ENCODE results near the gene MEGF11. TPM values are rescaled to one million over a fixed set of nuclear protein-coding genes. Genes with fewer than 3 reads are reported as not detected.

The MEGF11 gene
- total RNA-seq, 2 experiments from 2014 or later, result not detected

DNA sequence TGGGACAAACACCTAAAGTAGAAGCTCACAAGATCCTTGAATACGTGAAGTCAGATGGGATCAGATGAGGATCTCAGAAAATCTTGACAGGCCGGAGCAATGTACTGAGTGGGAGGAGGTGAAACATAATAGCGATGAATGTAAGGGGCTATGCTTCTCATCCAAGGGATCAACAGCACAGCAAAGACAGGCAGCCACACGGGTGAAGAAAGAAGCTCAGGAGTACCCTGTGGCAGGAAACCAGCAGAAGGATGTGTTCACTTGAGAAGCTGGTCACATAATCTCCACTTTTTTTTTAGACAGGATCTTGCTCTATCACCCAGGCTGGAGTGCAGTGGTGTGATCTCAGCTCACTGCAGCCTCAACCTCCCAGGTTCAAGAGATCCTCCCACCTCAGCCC, 92.4 kb downstream of the MEGF11 start:
- no peak overlapping the region for H3K4me3 Mint-ChIP-seq
- no peak for ATAC-seq
- no peak overlapping the region for H3K27ac Mint-ChIP-seq
- no peaks in the 10 kb centered on the region for H3K36me3 Mint-ChIP-seq
- no peak for DNase-seq
- peaks cover 1% of the 10 kb centered on the region for H3K4me1 Mint-ChIP-seq
- no peaks in the 10 kb centered on the region for H3K9me3 Mint-ChIP-seq (ENCODE audit: low read depth)
- CTCF ChIA-PET, result interaction anchor here (0.6 to 0.7 kb wide), 2 partner anchors 9 to 1052 kb away, joined by 3 read pairs; no protein-coding TSS in a partner anchor
- H3K27me3 Mint-ChIP-seq, result peaks cover 13% of the 10 kb centered on the region

DNA sequence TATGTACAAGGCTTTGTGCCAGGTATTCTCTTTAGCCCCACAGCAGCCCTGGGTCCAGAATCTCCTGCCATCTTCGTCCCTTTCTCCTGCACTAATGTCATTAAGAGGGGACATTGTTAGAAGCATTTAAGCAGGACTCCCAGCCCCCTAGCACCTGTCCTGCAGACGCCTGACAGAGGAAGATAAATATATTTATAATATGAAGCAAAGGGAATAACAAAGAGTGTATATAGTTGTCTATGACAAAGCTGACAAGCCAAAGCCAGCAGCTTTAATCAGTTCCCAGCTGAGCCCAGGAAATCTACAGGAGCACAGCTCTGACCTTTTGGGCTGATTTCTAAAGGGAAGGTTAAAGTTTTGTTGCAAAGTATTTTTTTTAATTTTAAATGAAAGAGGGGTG, 96.0 kb downstream of the MEGF11 start:
- Mint-ChIP-seq H3K9me3 (ENCODE audit: low read depth) (no peaks in the 10 kb centered on the region), H3K4me3 (no peak overlapping the region), H3K4me1 (peaks cover 1% of the 10 kb centered on the region), H3K27me3 (peaks cover 15% of the 10 kb centered on the region), H3K36me3 (no peaks in the 10 kb centered on the region), H3K27ac (no peak overlapping the region)
- no peak for DNase-seq
- no peak for ATAC-seq
- CTCF ChIA-PET, result no interaction called here

DNA sequence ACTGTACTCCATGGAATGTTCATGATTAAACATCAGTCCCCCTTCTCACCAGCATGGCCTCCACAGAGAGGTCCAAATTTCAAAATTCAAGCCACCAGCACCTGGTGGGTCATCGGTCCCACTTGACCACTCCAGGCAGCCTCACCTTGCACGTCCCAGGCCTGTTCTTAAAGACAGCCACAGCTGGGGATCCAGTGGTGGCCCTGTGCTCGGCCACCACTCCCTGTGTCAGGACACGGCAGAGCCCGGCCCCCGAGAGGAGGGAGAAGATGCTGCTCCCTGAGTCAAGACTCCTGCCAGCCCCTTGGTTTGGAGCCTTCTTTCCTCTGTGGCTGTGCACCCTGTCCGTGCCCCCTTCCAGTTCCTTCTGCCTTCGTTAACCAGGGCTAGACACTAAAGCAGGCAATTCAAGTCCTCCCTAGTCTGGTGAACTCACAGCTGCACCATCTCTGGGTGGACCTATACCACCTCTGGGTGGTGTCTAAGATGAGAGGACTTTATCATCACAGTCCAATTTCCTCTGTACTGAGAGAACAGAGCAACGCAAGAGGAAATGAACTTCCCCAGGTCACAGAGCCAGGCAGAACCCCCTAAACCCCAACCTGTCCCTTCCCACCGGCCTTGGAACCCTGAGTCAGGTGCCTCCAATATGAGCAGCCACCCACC, 97.1 kb downstream of the MEGF11 start:
- peaks cover 1% of the 10 kb centered on the region for H3K4me1 Mint-ChIP-seq
- no peaks in the 10 kb centered on the region for H3K36me3 Mint-ChIP-seq
- no peaks in the 10 kb centered on the region for H3K9me3 Mint-ChIP-seq (ENCODE audit: low read depth)
- peaks cover 15% of the 10 kb centered on the region for H3K27me3 Mint-ChIP-seq
- no peak overlapping the region for H3K27ac Mint-ChIP-seq
- CTCF ChIA-PET, result no interaction called here
- ATAC-seq (no peak), DNase-seq (no peak)
- H3K4me3 Mint-ChIP-seq, result no peak overlapping the region

DNA sequence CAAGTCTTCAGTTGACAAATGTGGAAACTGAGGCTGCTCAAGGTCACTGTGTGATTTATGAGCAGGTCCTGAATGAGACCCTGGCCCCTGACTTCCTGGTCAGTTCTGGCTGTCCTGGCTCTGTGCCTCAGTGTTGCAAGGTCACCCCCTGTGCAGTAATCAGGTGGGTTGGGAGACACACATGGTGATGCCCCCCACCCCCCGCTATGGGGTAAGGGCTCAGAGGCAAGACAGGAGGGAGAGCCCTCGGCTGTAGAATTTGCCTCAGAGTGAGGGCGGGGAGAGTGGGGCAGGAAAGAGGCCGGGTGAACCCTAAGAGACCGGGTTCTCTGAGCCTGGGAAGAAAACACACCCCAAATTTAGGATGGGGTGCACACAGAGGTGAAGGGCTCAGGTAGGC, 98.5 kb downstream of the MEGF11 start:
- CTCF ChIA-PET, result no interaction called here
- no peak for ATAC-seq
- H3K4me1 Mint-ChIP-seq, result no peaks in the 10 kb centered on the region

DNA sequence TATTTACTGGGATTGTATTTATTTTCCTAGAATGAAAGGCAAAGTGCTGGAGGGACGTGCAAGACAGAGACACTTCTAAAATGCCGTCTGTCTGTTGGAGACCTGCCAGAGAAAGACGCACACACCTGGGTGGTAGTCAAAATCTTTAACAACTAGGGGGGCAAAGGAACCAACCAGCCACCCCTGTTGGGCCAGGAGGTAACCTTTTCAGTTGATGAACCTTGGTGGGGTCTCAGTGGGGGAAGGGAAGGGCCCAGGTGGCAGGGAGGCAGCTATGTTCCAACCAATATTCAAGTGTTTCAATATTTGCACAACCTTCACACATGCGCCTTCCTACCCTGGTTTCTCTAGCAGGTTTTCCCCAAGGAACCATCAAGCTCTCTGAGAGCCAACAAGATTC, 99.0 kb downstream of the MEGF11 start:
- H3K27ac Mint-ChIP-seq, result no peak overlapping the region
- ATAC-seq (no peak), DNase-seq (no peak)
- CTCF ChIA-PET, result no interaction called here
- H3K36me3 Mint-ChIP-seq, result no peaks in the 10 kb centered on the region
- H3K9me3 Mint-ChIP-seq (ENCODE audit: low read depth), result no peaks in the 10 kb centered on the region
- no peaks in the 10 kb centered on the region for H3K4me1 Mint-ChIP-seq
- H3K27me3 Mint-ChIP-seq, result peaks cover 18% of the 10 kb centered on the region
- no peak overlapping the region for H3K4me3 Mint-ChIP-seq

More for the DNA sequence above, 98.5 kb downstream of the MEGF11 start:
- H3K27ac Mint-ChIP-seq, result no peak overlapping the region
- no peak overlapping the region for H3K4me3 Mint-ChIP-seq
- H3K27me3 Mint-ChIP-seq, result peaks cover 15% of the 10 kb centered on the region
- no peaks in the 10 kb centered on the region for H3K36me3 Mint-ChIP-seq
- no peaks in the 10 kb centered on the region for H3K9me3 Mint-ChIP-seq (ENCODE audit: low read depth)
- DNase-seq, result no peak

DNA sequence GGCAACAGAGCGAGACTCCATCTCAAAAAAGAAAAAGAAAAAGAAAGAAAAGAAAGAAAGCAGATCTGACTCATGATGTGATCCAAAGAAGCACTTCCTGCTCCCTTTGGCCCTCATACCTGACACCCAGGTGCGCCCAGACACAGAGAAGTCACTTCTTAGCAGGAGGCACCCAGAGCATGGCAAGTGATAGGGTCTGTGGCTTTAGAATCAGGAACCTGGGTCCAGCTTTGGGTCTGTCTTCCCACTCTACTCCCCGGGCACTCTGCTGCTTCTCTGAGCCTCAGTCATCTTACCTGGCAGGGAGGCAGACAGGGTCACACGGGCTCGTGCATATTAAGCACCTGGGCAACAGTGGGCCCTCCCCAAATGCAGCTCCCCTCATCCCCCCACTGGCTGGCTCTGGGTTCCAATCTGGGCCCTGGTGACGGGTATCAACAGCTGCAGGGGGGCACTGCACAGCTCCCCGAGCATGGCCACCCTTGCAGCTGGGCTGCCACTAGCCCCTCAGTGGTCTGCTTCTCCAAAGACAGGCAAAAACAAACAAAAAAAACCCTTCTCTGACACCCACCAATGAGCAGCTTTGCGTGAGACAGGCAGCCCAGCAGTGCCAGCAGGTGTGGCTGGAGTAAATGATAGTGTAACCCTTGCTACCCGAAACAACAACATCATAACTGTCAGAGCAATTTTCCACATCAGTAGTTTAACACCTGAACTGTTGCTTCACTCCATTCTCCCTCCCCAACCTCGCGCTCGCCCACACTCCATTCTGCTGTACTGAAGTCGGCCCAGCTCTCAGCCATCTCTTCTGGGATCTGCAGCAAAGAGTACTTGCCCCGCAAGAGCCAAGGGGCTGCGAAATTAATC, 99.8 kb downstream of the MEGF11 start:
- CTCF ChIA-PET, result no interaction called here
- H3K4me1 Mint-ChIP-seq, result no peaks in the 10 kb centered on the region
- H3K4me3 Mint-ChIP-seq, result no peak overlapping the region
- H3K36me3 Mint-ChIP-seq, result no peaks in the 10 kb centered on the region
- H3K27me3 Mint-ChIP-seq, result peaks cover 18% of the 10 kb centered on the region
- H3K9me3 Mint-ChIP-seq (ENCODE audit: low read depth), result no peaks in the 10 kb centered on the region
- ATAC-seq (no peak), DNase-seq (no peak)
- H3K27ac Mint-ChIP-seq, result no peak overlapping the region

DNA sequence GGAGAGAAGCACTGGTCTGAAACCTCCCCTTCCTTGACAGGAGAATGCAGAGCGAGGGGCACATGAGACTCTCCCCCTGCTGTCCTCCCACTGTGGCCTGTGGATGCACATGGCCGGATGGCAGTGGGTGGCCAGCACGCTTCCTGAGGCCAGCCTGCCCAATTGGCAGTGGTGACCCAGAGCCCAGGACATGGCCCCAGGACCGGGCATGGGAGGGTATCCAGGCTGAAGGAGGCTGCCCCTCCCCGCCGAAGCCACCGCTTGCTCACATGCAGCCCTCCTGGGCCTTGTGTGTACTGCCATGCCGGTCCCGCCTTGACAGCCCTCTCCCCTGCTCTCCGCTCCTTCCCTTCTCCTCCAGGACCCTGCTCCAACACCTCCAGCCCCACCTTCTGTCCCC, 100.9 kb downstream of the MEGF11 start:
- no peak for ATAC-seq
- Mint-ChIP-seq H3K9me3 (ENCODE audit: low read depth) (no peaks in the 10 kb centered on the region), H3K4me3 (no peak overlapping the region), H3K27me3 (peaks cover 16% of the 10 kb centered on the region), H3K27ac (no peak overlapping the region), H3K36me3 (no peaks in the 10 kb centered on the region), H3K4me1 (no peaks in the 10 kb centered on the region)
- CTCF ChIA-PET, result no interaction called here
- no peak for DNase-seq

DNA sequence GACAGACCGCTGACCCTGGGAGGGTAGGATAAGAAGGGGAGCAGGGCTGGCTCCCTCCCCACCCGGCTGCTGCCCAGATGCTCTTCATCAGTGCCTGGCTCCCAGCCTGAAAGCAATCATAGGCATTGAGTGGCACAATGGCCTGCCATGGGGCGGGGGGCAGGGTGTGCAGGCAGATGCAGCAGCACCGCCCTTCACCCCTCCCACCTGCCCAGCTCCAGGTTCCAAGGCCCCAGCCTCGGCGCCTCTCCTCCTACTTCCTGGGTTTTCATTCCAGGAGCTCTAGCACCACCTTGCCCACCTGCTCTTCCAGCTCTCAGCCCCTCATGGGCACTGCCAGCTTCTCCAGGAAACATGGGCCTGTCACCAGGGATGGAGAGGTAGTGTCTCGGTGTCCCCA, 101.7 kb downstream of the MEGF11 start:
- H3K4me3 Mint-ChIP-seq, result no peak overlapping the region
- CTCF ChIA-PET, result interaction anchor here (1.0 kb wide), 1 partner anchor 9 kb away, joined by 3 read pairs; no protein-coding TSS in a partner anchor
- ATAC-seq, result no peak

DNA sequence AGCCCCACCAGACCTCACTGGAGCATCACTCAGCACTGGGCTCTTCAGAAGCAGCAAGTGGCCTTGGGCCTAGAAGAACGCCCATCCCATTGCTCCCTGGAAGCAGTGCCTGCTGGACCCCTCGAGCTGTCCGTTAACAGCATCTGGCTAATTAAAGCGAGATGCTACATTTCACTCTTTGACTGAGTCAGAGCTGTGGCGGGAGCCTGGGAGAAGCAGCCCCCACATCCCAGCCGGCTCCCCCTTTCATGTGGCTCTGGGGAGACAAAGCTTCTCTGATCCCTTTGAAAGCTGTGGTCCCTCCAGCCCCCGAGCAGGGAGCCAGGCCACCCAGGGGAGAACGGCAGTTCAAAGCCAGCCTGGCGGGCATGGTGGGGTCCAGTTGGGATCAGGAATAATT, 103.7 kb downstream of the MEGF11 start:
- CTCF ChIA-PET, result no interaction called here
- DNase-seq, result no peak
- Mint-ChIP-seq H3K27ac (no peak overlapping the region), H3K36me3 (no peaks in the 10 kb centered on the region), H3K4me3 (no peak overlapping the region), H3K27me3 (peaks cover 17% of the 10 kb centered on the region), H3K9me3 (ENCODE audit: low read depth) (no peaks in the 10 kb centered on the region), H3K4me1 (peaks cover 3% of the 10 kb centered on the region)
- ATAC-seq, result no peak

More for the DNA sequence above, 101.7 kb downstream of the MEGF11 start:
- Mint-ChIP-seq H3K36me3 (no peaks in the 10 kb centered on the region), H3K27ac (no peak overlapping the region), H3K27me3 (peaks cover 16% of the 10 kb centered on the region), H3K4me1 (no peaks in the 10 kb centered on the region), H3K9me3 (ENCODE audit: low read depth) (no peaks in the 10 kb centered on the region)
- no peak for DNase-seq

DNA sequence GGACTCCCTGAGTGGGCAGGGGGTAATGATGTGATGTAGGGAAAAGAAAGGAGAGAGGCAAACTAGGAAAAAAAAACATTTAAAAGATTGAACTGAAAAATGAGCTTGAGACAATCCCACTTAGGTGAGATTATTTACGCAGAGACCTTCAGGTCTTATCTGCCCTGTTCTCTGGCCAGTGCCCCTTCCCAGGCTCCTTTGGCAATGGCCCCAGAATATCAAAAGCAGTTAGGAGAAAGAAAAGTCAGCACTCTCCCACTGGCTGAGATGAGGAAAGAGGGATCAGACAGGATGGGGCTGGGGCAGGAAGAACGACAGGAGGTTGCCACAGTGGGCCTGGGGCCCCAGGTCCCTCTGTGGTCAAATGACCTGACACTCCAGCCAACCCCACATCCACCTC, 105.4 kb downstream of the MEGF11 start:
- Mint-ChIP-seq H3K9me3 (ENCODE audit: low read depth) (no peaks in the 10 kb centered on the region), H3K27ac (no peak overlapping the region), H3K27me3 (peaks cover 17% of the 10 kb centered on the region), H3K4me3 (no peak overlapping the region), H3K4me1 (peaks cover 3% of the 10 kb centered on the region), H3K36me3 (no peaks in the 10 kb centered on the region)
- no peak for ATAC-seq
- CTCF ChIA-PET, result no interaction called here
- DNase-seq, result no peak

DNA sequence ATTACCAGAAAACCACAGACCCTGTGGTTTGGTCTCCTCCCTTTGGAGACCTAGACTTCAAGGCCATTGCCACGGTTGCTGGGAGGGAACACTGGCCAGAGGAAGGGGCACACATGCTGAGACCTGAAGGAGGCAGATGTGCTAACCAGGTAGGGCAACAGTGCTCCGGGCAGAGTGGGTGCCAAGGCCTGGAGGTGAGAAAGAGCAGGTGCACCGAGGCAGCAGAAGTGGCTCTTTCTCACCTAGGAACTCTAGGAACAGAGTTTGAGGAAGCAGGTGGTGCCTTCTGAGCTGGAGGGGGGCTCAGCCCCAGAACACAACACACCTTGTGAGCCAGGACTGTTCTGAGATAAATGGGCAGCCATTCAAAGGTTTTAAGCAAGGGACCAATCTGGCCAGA, 106.1 kb downstream of the MEGF11 start:
- no peaks in the 10 kb centered on the region for H3K36me3 Mint-ChIP-seq
- CTCF ChIA-PET, result no interaction called here
- H3K27me3 Mint-ChIP-seq, result peaks cover 17% of the 10 kb centered on the region
- no peaks in the 10 kb centered on the region for H3K9me3 Mint-ChIP-seq (ENCODE audit: low read depth)
- no peak overlapping the region for H3K4me3 Mint-ChIP-seq
- no peak for ATAC-seq
- DNase-seq, result no peak
- peaks cover 3% of the 10 kb centered on the region for H3K4me1 Mint-ChIP-seq
- no peak overlapping the region for H3K27ac Mint-ChIP-seq

DNA sequence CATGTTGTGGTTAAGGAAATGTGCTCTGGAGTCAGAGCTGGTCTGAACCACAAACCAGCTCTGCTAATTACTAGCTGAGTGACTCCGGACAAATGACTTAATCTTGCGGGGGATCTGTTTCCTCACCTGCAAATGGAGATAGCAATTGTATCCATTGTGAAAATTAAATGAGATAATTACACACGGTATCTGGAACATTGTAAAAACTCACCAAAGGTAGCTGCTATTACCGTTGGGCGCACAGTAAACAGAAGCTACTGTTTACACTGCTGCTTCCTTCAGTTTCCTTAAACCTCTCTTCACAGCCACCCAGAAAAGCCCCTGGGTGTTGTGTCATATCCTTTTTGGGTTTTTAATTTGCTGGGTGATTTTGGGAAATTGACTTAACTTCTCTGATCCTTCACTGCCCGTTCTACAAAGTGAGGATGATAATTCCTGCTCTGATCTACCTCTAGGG, 107.8 kb downstream of the MEGF11 start:
- Mint-ChIP-seq H3K4me1 (peaks cover 3% of the 10 kb centered on the region), H3K9me3 (ENCODE audit: low read depth) (no peaks in the 10 kb centered on the region), H3K4me3 (no peak overlapping the region), H3K27ac (no peak overlapping the region), H3K36me3 (no peaks in the 10 kb centered on the region), H3K27me3 (peaks cover 17% of the 10 kb centered on the region)
- CTCF ChIA-PET, result no interaction called here
- no peak for DNase-seq
- no peak for ATAC-seq

DNA sequence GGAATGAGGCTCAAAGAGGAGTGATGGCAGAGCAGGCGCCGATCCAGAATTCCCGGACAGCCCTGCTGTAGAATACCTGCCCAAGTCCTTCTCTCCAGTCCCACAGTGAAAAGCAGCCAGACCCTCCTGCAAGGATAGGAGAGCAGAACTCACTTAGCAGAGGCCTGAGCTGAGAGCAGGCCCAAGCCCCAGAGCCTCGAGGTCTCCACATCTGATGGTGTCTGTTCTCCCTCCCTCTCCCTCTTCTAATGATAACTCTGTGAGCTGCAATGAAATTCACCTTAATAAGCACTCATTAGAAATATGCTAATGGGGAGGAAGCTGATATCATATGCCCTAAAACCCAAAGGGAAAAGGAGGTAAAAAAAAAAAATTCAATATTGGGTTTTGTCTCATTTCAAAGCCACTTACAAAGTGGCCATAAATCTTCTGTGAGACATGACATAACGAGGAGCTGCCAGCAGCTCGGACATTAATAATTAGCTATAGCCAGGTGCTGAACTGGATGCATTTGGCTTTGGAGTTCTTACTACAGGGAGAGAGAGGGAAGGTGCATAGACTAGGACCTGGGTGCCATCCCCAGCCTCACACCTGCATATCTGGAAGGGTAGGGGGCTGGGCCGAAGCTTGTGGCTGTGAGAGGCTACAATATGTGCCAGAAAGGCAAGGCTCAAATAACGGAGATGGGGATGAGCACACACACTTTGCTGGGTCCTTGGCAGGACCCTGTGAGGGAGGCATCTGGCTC, 108.4 kb downstream of the MEGF11 start:
- CTCF ChIA-PET, result no interaction called here
- no peak for DNase-seq
- Mint-ChIP-seq H3K9me3 (ENCODE audit: low read depth) (no peaks in the 10 kb centered on the region), H3K4me1 (peaks cover 3% of the 10 kb centered on the region), H3K4me3 (no peak overlapping the region), H3K27me3 (peaks cover 17% of the 10 kb centered on the region), H3K27ac (no peak overlapping the region), H3K36me3 (no peaks in the 10 kb centered on the region)
- no peak for ATAC-seq
